Kidney (tissue), 14 donors: Measurements from ENCODE around the gene WDR6. TPM values are rescaled to one million over a fixed set of nuclear protein-coding genes. Genes with fewer than 3 reads are reported as not detected.

Source experiments
- DNase-seq, 5 donors: peaks; one replicate each; pipeline ENCODE4 v3.0.0-alpha.2; 2013 to 2020
- FAIRE-seq: peaks from 2 replicates; lab custom pipeline; 2012; peaks lifted over from hg19 to GRCh38; lab: Jason Lieb, UNC
- H3K27ac ChIP-seq, 2 donors: one replicate each; pipeline ENCODE4 v1.7.0; 2013; ENCODE audit warnings: low read depth in 2 of 2, low read length in 2 of 2, inconsistent platforms in 1 of 2
- H3K27me3 ChIP-seq: one replicate; pipeline ENCODE4 v1.7.1; 2013; ENCODE audit warnings: low read length, inconsistent platforms; ENCODE audit not compliant: control insufficient read depth, insufficient read depth
- H3K36me3 ChIP-seq, 3 donors: one replicate each; pipeline versions ENCODE4 v1.7.0 to v1.7.1; 2013; ENCODE audit warnings: low read length in 3 of 3, control low read depth in 1 of 3, inconsistent platforms in 1 of 3; ENCODE audit not compliant: insufficient read depth in 3 of 3, control insufficient read depth in 2 of 3
- H3K4me1 ChIP-seq, 3 donors: one replicate each; pipeline versions ENCODE4 v1.7.0 to v1.7.1; 2013; ENCODE audit warnings: low read length in 3 of 3, inconsistent platforms in 1 of 3, low read depth in 1 of 3; ENCODE audit not compliant: control insufficient read depth in 2 of 3, insufficient read depth in 2 of 3
- H3K4me3 ChIP-seq, 3 donors: one replicate each; pipeline versions ENCODE4 v1.7.0 to v1.8.1; 2013; ENCODE audit warnings: low read length in 3 of 3, control low read depth in 1 of 3, inconsistent platforms in 1 of 3
- H3K9ac ChIP-seq, 3 donors: one replicate each; pipeline versions ENCODE4 v1.7.0 to v1.7.1; 2013; ENCODE audit warnings: low read length in 3 of 3, control low read depth in 1 of 3, inconsistent platforms in 1 of 3
- H3K9me3 ChIP-seq, 3 donors: one replicate each; pipeline versions ENCODE4 v1.7.0 to v1.7.1; 2013; ENCODE audit warnings: low read length in 3 of 3, control low read depth in 1 of 3, inconsistent platforms in 1 of 3; ENCODE audit not compliant: control insufficient read depth in 2 of 3, insufficient read depth in 1 of 3
- CTCF ChIP-seq: IDR thresholded peaks from 3 replicates; pipeline ENCODE4 v1.5.1; 2012; ENCODE audit warnings: mild to moderate bottlenecking, moderate library complexity, borderline replicate concordance; ENCODE audit not compliant: insufficient read depth; ENCODE audit errors: extremely low read depth
- intact Hi-C: fragments of 100-400 bp; cut with DNase I; formaldehyde crosslinking; loops from one replicate; pipeline ENCODE4 v1.11.1; 2022
- polyA plus RNA-seq: library from polyadenylated mRNA; stranded (reverse); fragments of 350-450 nt; fragmentation: Illumina TruSeq; extraction: RNeasy Lipid Tissue Mini Kit (QIAGEN cat#74804); gene quantifications from one replicate; pipeline ENCODE4 v1.2.3, GENCODE V29; 2014; ENCODE audit warnings: low read depth, low replicate concordance; ENCODE audit not compliant: insufficient read depth
- total RNA-seq: library from RNA; stranded (reverse); fragmentation: NEBNext Ultra II Directional; extraction: Animal tissue kit (Norgen Biotek cat#: 25700); gene quantifications from one replicate; pipeline ENCODE4 v1.2.1, GENCODE V29; 2021
- donor health status: control.
- donor health status: control.
- donor health status: control.
- donor health status: control.
- donor health status: control.
- donor health status: DM: yes; HTN: yes; CAD: no.
- donor health status: Normal renal cell carcinoma (clear cell type).

The WDR6 gene
- total and polyA plus RNA-seq, 2 donors from 2014 or later = 105 to 158 TPM

- Histone ChIP-seq H3K27ac (peak overlapping the region; percentile 95 to 97), H3K9ac (peak overlapping the region; percentile 69 to 82 (median 80)), H3K4me1 (peaks cover 0 to 21% (median 5%) of the 10 kb centered on the region in 3 donors), H3K9me3 (no peaks in the 10 kb centered on the region), H3K36me3 (peaks cover 0 to 8% (median 8%) of the 10 kb centered on the region in 3 donors), H3K27me3 (no peaks in the 10 kb centered on the region), H3K4me3 (peak overlapping the region; percentile 82 to 88 (median 84))
- no peak for TF ChIP-seq CTCF
- peak in 1 of 5 donors; percentile 74 for DNase-seq
- FAIRE-seq = no peak
- intact Hi-C loops = no loop called here
Measured at GRCh38 chr3:48989126-48989795, 17.9 kb upstream of the WDR6 start.

- peak within 1 kb of the TSS; percentile 82 to 88 (median 84) for H3K4me3 ChIP-seq
- DNase-seq (peak; percentile 88 to 97 (median 92)), FAIRE-seq (no peak)
- peak within 1 kb of the TSS; percentile 95 to 97 for H3K27ac ChIP-seq
- peaks cover 0 to 5% (median 2%) of the 10 kb centered on the region in 3 donors for H3K36me3 ChIP-seq
- peak within 1 kb of the TSS; percentile 69 to 82 (median 80) for H3K9ac ChIP-seq
- no peaks in the 10 kb centered on the region for H3K27me3 ChIP-seq
- peak; percentile 23 for TF ChIP-seq CTCF
- H3K9me3 ChIP-seq = no peaks in the 10 kb centered on the region
- intact Hi-C loops = no loop called here
- peaks cover 0 to 21% (median 5%) of the 10 kb centered on the region in 3 donors for H3K4me1 ChIP-seq
Measured at GRCh38 chr3:48989796-48990635, 17.2 kb upstream of the WDR6 start, which contains the start of gene P4HTM. TSS of gene P4HTM (plus strand) at chr3:48990241. CDS start at chr3:48990257, 16 bp downstream.

GRCh38 chr3:48990636-48991469 is 16.3 kb upstream of the WDR6 start:
- Histone ChIP-seq H3K9me3 (no peaks in the 10 kb centered on the region), H3K4me3 (peak overlapping the region; percentile 63 to 88 (median 64)), H3K36me3 (peaks cover 0 to 3% (median 0%) of the 10 kb centered on the region in 3 donors), H3K27me3 (no peaks in the 10 kb centered on the region), H3K4me1 (peaks cover 0 to 21% (median 5%) of the 10 kb centered on the region in 3 donors), H3K9ac (peak overlapping the region; percentile 51 to 77 (median 62)), H3K27ac (peak overlapping the region; percentile 95 to 97)
- FAIRE-seq = no peak
- TF ChIP-seq CTCF = no peak
- intact Hi-C loops = no loop called here
- DNase-seq = peak in 4 of 5 donors; percentile 38 to 48 (median 44)
